ENCODE measurements around the gene CBLB. TPM values are rescaled to one million over a fixed set of nuclear protein-coding genes. Genes with fewer than 3 reads are reported as not detected.

Gene CBLB
- total RNA-seq, 4 donors from 2014 or later: 154 to 177 (median 169) TPM

DNA sequence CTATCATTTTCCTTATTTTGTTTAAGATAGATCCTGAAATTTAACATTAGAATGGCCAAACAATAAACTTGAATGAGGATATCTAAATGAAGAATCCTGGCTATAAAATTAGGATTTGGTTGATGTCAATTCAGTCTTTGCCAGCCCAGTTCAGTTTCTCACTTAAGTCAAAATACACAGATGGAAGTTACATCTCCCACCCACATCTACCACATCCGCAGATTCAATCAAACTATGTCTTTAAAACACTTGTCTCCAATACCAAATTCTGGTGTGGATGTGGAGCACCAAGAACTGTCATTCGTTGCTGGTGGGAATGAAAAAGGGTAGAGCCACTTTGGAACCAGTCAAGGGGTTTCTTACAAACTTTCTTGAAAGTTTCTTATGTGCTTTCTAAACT, 18.2 kb downstream of the CBLB start:
- TF ChIP-seq, protein P1, sequence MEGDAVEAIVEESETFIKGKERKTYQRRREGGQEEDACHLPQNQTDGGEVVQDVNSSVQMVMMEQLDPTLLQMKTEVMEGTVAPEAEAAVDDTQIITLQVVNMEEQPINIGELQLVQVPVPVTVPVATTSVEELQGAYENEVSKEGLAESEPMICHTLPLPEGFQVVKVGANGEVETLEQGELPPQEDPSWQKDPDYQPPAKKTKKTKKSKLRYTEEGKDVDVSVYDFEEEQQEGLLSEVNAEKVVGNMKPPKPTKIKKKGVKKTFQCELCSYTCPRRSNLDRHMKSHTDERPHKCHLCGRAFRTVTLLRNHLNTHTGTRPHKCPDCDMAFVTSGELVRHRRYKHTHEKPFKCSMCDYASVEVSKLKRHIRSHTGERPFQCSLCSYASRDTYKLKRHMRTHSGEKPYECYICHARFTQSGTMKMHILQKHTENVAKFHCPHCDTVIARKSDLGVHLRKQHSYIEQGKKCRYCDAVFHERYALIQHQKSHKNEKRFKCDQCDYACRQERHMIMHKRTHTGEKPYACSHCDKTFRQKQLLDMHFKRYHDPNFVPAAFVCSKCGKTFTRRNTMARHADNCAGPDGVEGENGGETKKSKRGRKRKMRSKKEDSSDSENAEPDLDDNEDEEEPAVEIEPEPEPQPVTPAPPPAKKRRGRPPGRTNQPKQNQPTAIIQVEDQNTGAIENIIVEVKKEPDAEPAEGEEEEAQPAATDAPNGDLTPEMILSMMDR (IDR thresholded peaks at IDR 0.05): no peak
- no peak overlapping the region for H3K27ac ChIP-seq
- no peaks in the 10 kb centered on the region for H3K27me3 ChIP-seq
- no peak for DNase-seq (ENCODE audit: low spot score in 2 of 2)
- no peaks in the 10 kb centered on the region for H3K9me3 ChIP-seq
- H3K36me3 ChIP-seq: peaks cover 0 to 47% (median 0%) of the 10 kb centered on the region in 3 donors
- no peak overlapping the region for H3K4me3 ChIP-seq
- 96% methylated on average over 2 of the region's 2 CpGs for WGBS, 2 donors
- H3K4me1 ChIP-seq: peaks cover 0 to 37% (median 0%) of the 10 kb centered on the region in 4 donors

DNA sequence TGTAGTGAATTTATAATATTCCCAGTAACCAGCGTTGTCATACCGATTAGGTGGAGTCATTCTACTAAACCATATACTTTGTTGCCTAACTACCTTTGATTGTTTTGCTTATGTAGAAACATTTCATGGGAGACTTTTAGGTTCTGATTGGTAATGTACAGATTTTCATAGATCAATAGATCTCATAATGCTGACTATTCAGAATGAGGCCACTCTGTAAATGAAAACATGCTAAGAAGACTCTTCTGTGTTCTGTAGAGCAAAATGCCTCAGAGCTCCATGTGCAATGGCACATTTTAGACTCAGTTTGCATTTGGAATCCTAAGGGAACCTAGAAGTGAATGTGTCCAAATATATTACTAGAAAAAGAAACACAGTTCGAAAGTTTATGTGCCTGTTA, 20.0 kb downstream of the CBLB start:
- 94% methylated on average over 3 of the region's 3 CpGs for WGBS, 2 donors
- no peak overlapping the region for H3K27ac ChIP-seq
- H3K9me3 ChIP-seq: no peaks in the 10 kb centered on the region
- H3K4me3 ChIP-seq: no peak overlapping the region
- no peak for TF ChIP-seq EP300 (IDR thresholded peaks at IDR 0.05)
- TF ChIP-seq, protein P1 (IDR thresholded peaks at IDR 0.05): no peak
- DNase-seq (ENCODE audit: low spot score in 2 of 2): no peak
- no peaks in the 10 kb centered on the region for H3K27me3 ChIP-seq
- H3K4me1 ChIP-seq: peaks cover 0 to 55% (median 6%) of the 10 kb centered on the region in 4 donors
- H3K36me3 ChIP-seq: peaks cover 0 to 33% (median 0%) of the 10 kb centered on the region in 3 donors

DNA sequence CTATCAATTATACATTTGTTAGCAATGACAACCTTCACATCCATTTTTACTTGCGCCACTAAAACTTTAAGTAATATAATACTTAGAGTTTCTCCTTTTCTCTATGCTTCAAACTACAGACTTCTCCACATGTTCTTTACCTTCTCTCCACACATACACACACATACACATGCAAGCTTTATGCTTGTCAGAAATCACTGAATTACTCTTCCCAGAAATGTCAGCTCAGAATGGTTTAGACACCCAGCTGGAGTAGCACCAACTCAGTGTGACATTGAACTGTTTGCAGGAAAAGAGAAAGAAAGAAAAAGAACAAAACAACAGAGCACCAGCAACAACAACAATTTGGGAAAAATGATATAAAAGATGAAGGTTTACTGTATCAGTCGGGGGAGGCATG, 20.9 kb downstream of the CBLB start:
- H3K4me3 ChIP-seq: no peak overlapping the region
- no peak overlapping the region for H3K27ac ChIP-seq
- peaks cover 0 to 25% (median 0%) of the 10 kb centered on the region in 3 donors for H3K36me3 ChIP-seq
- no peaks in the 10 kb centered on the region for H3K27me3 ChIP-seq
- 89 to 96% methylated on average over 2 of the region's 2 CpGs for WGBS, 2 donors
- no peaks in the 10 kb centered on the region for H3K9me3 ChIP-seq
- DNase-seq (ENCODE audit: low spot score in 2 of 2): no peak
- H3K4me1 ChIP-seq: peaks cover 0 to 59% (median 6%) of the 10 kb centered on the region in 4 donors
- TF ChIP-seq EP300 (IDR thresholded peaks at IDR 0.05) (no peak), POLR2A (IDR thresholded peaks at IDR 0.05) (no peak)
- TF ChIP-seq, protein P1 (IDR thresholded peaks at IDR 0.05): no peak

DNA sequence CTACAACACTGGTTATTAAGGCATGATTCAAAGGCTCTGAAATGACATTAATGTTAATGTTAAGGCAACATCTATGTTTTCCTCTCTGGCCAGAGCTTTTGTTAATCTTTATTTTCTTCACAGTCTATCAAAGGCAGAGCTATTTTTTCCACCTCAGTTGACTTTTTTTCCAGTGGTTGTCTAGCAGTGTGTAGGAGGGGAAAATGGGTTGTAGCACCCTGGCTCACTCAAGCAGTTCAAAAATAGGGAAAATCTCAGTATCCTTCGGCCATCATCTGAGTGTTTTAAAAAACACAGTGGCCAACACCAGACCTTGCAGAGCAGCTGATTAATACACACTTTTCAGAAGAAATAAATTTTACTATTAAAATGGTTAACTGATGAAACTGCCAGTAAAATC, 21.4 kb downstream of the CBLB start:
- H3K4me1 ChIP-seq: peaks cover 0 to 59% (median 6%) of the 10 kb centered on the region in 4 donors
- H3K36me3 ChIP-seq: peaks cover 0 to 21% (median 0%) of the 10 kb centered on the region in 3 donors
- no peak for DNase-seq (ENCODE audit: low spot score in 2 of 2)
- H3K27ac ChIP-seq: no peak overlapping the region
- TF ChIP-seq, protein P1 (IDR thresholded peaks at IDR 0.05): no peak
- TF ChIP-seq EP300 (IDR thresholded peaks at IDR 0.05) (no peak), POLR2A (IDR thresholded peaks at IDR 0.05) (no peak)
- H3K4me3 ChIP-seq: no peak overlapping the region
- 51 to 76% methylated on average over 1 of the region's 1 CpG for WGBS, 2 donors
- H3K9me3 ChIP-seq: no peaks in the 10 kb centered on the region
- no peaks in the 10 kb centered on the region for H3K27me3 ChIP-seq

DNA sequence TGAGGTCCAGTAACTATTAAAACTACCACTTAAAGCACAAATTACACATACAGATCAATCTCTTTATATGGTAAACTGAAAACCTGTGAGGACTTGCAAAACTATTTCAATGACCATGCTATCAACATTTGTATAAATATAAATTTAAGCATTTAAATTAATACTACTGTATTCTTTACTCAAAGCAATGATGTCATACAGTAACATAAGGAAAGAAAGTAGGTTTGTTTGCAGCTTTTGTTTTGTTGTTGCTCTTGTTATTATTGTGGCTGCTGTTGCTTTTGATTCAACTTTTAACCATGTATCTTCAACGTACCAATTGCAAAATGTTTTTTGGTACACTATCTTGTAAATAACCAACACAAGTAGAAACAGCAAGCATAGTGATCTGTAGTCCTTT, 22.0 kb downstream of the CBLB start:
- WGBS, 2 donors: 45 to 48% methylated on average over 1 of the region's 1 CpG
- H3K9me3 ChIP-seq: no peaks in the 10 kb centered on the region
- H3K4me1 ChIP-seq: peaks cover 0 to 59% (median 6%) of the 10 kb centered on the region in 4 donors
- H3K4me3 ChIP-seq: no peak overlapping the region
- no peaks in the 10 kb centered on the region for H3K27me3 ChIP-seq
- no peak overlapping the region for H3K27ac ChIP-seq
- DNase-seq (ENCODE audit: low spot score in 2 of 2): no peak
- TF ChIP-seq POLR2A (IDR thresholded peaks at IDR 0.05) (no peak), EP300 (IDR thresholded peaks at IDR 0.05) (no peak)
- TF ChIP-seq, protein P1 (IDR thresholded peaks at IDR 0.05): no peak
- peaks cover 0 to 19% (median 0%) of the 10 kb centered on the region in 3 donors for H3K36me3 ChIP-seq

All from tibial nerve (tissue), 4 donors.